ENCODE data around the gene PSENEN. TPM values are rescaled to one million over a fixed set of nuclear protein-coding genes. Genes with fewer than 3 reads are reported as not detected.

The PSENEN gene
- total RNA-seq, 1 experiment from 2014 or later = 69.7 TPM

GRCh38 chr19:35790981-35791813 lies 45.7 kb downstream of the PSENEN start:
- Histone ChIP-seq H3K4me1 (ENCODE audit: insufficient read depth, low read length) (no peaks in the 10 kb centered on the region), H2BK15ac (ENCODE audit: low read depth, low read length) (no peak overlapping the region), H3K4me2 (ENCODE audit: insufficient read depth, insufficient read length, low read length) (no peak overlapping the region), H3K4ac (ENCODE audit: low read depth, low read length) (no peak overlapping the region), H3K79me1 (ENCODE audit: insufficient read depth, low read depth, low read length, poor library complexity, severe bottlenecking) (no peaks in the 10 kb centered on the region), H3K23ac (ENCODE audit: insufficient read length, low read depth, low read length) (no peak overlapping the region), H3K18ac (ENCODE audit: insufficient read length, low read depth, low read length) (no peak overlapping the region), H3K79me2 (ENCODE audit: insufficient read depth, low read length) (no peaks in the 10 kb centered on the region), H2BK5ac (ENCODE audit: insufficient read length, low read length) (no peak overlapping the region), H3K56ac (ENCODE audit: insufficient read length, low read depth, low read length) (no peak overlapping the region), H3K14ac (ENCODE audit: insufficient read depth, low read length) (no peak overlapping the region), H4K20me1 (ENCODE audit: control insufficient read depth, insufficient read depth, insufficient read length) (peaks cover 3% of the 10 kb centered on the region), H2BK12ac (ENCODE audit: insufficient read length, low read depth, low read length) (no peak overlapping the region), H2BK20ac (ENCODE audit: low read depth, low read length, poor library complexity, severe bottlenecking) (no peak overlapping the region), H3K27me3 (ENCODE audit: insufficient read depth, low read length) (no peaks in the 10 kb centered on the region; the same call in 1 of the 2 replicates), H3K27ac (ENCODE audit: insufficient read length, low read depth, low read length) (no peak overlapping the region), H3K23me2 (ENCODE audit: insufficient read length, low read depth, low read length, poor library complexity, severe bottlenecking) (no peaks in the 10 kb centered on the region), H3K9ac (ENCODE audit: extremely low read depth, insufficient read length, low read length) (no peak overlapping the region), H2BK120ac (ENCODE audit: low read depth, low read length, poor library complexity, severe bottlenecking) (no peak overlapping the region), H2AFZ (ENCODE audit: low read length) (no peak overlapping the region), H2AK5ac (ENCODE audit: insufficient read length, low read length) (no peak overlapping the region), H3T11ph (ENCODE audit: low read length) (no peak overlapping the region), H3K9me3 (ENCODE audit: control insufficient read depth, low read depth, low read length) (no peaks in the 10 kb centered on the region), H4K91ac (ENCODE audit: insufficient read length, low read depth, low read length) (no peak overlapping the region), H4K5ac (ENCODE audit: insufficient read length, low read depth, low read length) (no peak overlapping the region), H4K8ac (replicated peaks; ENCODE audit: insufficient read length, low read depth, low read length) (no peak overlapping the region)
- DNase-seq = no peak
- H3K9me3 Mint-ChIP-seq = no peaks in the 10 kb centered on the region
- peak; percentile 20; the same call in 1 of the 3 replicates for TF ChIP-seq CTCF (conservative IDR thresholded peaks at IDR 0.05)
- H3K27ac Mint-ChIP-seq = peak overlapping the region in 1 of 3 experiments; percentile 52; a peak in 1 of 7 replicates
- WGBS (ENCODE audit: extremely low coverage, insufficient read length, low lambda C conversion rate) = no CpG with 5 or more reads among the region's 20 CpGs
- no peak overlapping the region for H3K4me3 Mint-ChIP-seq
- H3K4me1 Mint-ChIP-seq = peaks cover 3 to 8% of the 10 kb centered on the region in 2 experiments; a peak in 3 of 4 replicates
- H3K27me3 Mint-ChIP-seq (ENCODE audit: low read depth) = peaks cover 16% of the 10 kb centered on the region
- H3K36me3 Mint-ChIP-seq (ENCODE audit: insufficient read depth in 1 of 3, low read depth in 3 of 3) = no peaks in the 10 kb centered on the region; a peak in 1 of 7 replicates
